ENCODE data around the gene TMEM95.
A peak's percentile ranks its signal among the peaks of the same experiment; 100 is the strongest.

Gene TMEM95

DNA sequence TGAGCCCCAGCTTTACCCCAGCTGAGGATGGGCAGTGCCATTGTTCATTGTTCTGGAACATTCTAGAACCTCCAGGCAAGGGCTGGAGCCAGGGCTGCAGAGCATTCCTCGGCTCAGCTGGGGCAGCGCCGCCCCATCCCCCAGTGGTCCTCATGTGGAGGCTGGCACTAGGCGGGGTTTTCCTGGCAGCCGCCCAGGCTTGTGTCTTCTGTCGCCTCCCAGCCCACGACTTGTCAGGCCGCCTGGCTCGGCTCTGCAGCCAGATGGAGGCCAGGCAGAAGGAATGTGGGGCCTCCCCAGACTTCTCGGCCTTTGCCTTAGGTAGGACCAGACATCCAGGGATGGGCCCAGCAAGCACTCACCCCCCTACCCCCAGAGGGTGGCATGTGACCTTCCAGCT, at the start of gene TMEM95:
TSS of gene TMEM95 (plus strand) at position 104 of the 400 bp plus-strand sequence. CDS start at position 153, 49 bp downstream.
- intact Hi-C loops (cut with micrococcal nuclease): loop anchor here (1.0 to 10.0 kb wide), 3 partner anchors 50 to 206 kb away; partner anchors contain the start of genes NLGN2, POLR2A, SENP3 and SLC35G6
- Mint-ChIP-seq H3K4me3 (no peak within 1 kb of the TSS), H3K4me1 (ENCODE audit: low read depth) (peaks cover 54% of the 10 kb centered on the region), H3K9me3 (no peaks in the 10 kb centered on the region), H3K27me3 (peaks cover 12% of the 10 kb centered on the region), H3K36me3 (ENCODE audit: low read depth) (peaks cover 18% of the 10 kb centered on the region), H3K27ac (no peak within 1 kb of the TSS)

DNA sequence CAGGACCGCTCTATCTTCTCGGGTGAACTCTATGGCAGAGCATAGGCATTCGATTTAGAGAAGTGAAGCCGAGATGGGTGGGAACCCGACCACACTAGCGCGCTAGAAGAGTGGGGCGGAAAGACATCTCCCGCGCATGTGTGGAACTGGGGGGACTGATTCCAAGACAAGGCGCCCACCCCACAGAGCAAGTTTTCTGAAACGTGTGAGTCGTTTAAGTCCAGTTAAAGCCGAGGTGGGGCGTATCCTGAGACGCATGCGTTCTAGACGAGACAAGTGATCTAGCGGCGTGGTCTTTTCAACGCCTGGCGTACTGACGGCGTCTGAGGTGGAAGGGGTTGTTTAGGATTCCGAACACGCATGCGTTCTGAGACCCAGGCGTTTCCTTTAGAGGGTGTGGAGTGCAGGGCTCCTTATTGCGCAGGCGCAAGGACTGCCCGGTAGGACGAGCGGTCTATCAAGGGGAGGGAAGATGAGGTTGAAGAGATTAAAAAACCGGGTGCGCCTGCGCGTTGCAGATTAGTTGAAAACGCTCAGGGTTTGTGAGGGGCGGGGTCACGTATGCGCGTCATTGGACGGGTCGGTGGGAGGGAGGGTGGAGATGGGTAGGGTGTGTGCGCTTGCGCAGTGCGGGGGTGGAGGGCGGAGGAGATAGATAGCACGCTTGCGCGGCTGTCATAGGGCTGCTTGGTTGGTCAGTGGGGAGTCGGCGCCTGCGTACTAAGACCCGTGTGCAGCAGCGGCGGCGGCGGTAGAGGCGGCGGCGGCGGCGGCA, 47.9 kb upstream of the TMEM95 start, which contains the start of gene EIF5A:
TSS of gene EIF5A (plus strand) at position 718 of the 775 bp plus-strand sequence. CDS start 2,008 bp downstream, outside the sequence.
- no peaks in the 10 kb centered on the region for H3K27me3 Mint-ChIP-seq
- peaks cover 35% of the 10 kb centered on the region for H3K4me1 Mint-ChIP-seq (ENCODE audit: low read depth)
- peak within 1 kb of the TSS; percentile 94 for H3K4me3 Mint-ChIP-seq
- H3K36me3 Mint-ChIP-seq (ENCODE audit: low read depth): peaks cover 44% of the 10 kb centered on the region
- intact Hi-C loops (cut with micrococcal nuclease): loop anchor here (5.0 kb wide), 1 partner anchor 55 kb away; the partner anchor contains the start of genes CTDNEP1 and ELP5
- H3K9me3 Mint-ChIP-seq: no peaks in the 10 kb centered on the region
- H3K27ac Mint-ChIP-seq: peak within 1 kb of the TSS; percentile 95

DNA sequence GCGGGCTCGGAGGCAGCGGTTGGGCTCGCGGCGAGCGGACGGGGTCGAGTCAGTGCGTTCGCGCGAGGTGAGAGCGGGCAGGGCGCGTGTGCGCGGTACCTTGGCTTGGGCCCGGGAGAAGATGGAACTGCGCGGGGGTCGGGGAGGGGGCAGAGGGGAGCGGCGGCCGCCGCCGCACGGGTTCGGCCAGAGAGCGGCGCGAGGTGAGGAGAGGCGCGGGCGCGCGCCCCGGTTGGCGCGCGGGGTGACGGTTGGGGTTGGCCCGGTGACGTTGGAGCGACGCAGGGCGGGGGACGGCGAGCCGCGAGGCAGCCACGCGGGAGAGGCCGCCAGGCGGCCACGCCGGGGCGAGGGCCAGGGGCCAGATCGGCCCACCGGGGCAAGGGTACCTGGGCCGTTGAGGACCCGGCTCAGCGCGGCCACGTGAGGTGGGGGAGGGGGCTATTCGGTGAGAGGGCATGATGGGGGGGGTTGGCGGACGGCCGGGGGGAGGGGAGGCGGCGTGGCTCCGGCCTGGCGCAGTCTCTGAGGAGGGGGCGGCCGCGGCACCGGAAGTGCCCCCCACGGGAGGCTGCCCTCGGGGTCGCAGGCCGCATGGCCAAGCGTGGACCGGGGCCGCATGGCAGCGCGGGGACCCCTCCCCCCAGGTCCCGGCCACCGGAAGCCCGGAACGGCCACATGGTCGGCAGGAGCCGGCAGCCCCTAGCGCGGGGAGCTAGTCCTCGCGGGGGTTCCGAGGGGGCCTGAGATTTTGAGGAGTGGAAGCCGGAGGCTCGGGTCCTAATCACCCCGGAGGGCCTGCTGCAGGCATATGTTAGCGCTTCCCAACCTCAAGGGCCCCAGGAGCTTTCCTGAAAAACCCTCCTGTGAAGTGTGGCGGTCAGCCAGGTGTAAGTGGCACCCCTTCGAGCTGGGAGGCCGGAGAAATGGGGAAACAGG, 47.0 kb upstream of the TMEM95 start:
- H3K9me3 Mint-ChIP-seq: no peaks in the 10 kb centered on the region
- H3K36me3 Mint-ChIP-seq (ENCODE audit: low read depth): peaks cover 53% of the 10 kb centered on the region
- H3K4me1 Mint-ChIP-seq (ENCODE audit: low read depth): peaks cover 44% of the 10 kb centered on the region
- intact Hi-C loops (cut with micrococcal nuclease): loop anchor here (5.0 kb wide), 1 partner anchor 56 kb away; the partner anchor contains the start of genes CTDNEP1 and ELP5
- H3K4me3 Mint-ChIP-seq: peak overlapping the region; percentile 94
- peak overlapping the region; percentile 95 for H3K27ac Mint-ChIP-seq
- no peaks in the 10 kb centered on the region for H3K27me3 Mint-ChIP-seq

DNA sequence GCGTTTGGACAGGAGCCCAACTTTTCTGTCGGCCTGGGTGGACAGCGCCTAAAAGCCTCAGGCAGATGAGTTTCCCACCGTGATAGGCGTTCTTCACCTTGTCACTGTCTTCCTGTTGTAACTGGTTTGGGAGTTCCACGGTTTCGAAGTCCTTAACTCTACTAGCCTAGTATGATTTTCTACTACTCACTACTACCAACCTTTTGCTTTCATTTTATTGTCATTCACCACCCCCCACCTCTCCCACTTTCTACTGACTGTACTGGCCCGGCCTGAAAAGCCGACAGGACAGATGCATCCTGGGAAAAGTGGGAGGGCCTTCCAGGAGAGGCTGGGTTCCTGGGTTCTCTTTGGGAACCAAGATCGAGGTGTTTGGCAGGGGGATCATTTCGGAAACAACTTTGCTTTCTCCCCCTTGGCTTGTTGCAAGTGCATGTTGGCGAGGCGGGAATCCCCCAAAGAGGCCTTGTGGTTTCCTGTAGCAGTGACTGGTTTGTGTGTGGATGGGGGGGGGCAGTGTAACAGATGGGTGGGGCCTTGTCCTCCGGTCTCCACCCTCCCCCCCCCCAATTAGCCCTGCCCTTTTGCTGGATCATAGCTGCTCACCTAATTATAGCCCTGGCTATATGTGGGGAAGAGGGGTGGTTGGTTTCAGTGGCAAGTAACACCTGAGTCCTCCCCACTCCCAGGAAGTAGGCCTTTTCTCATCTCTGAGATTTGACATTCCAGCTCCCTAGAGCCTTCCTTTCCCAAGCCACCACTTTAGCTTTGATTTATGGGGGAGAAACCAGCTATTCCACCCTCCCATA, 46.1 kb upstream of the TMEM95 start:
- H3K4me1 Mint-ChIP-seq (ENCODE audit: low read depth): peaks cover 52% of the 10 kb centered on the region

GRCh38 chr17:7309628-7310027, 45.3 kb upstream of the TMEM95 start:
- Mint-ChIP-seq H3K27ac (peak overlapping the region; percentile 95), H3K27me3 (no peaks in the 10 kb centered on the region), H3K4me3 (peak overlapping the region; percentile 94), H3K4me1 (ENCODE audit: low read depth) (peaks cover 60% of the 10 kb centered on the region), H3K36me3 (ENCODE audit: low read depth) (peaks cover 69% of the 10 kb centered on the region), H3K9me3 (no peaks in the 10 kb centered on the region)
- intact Hi-C loops (cut with micrococcal nuclease): loop anchor here (5.0 kb wide), 1 partner anchor 57 kb away; the partner anchor contains the start of genes CTDNEP1 and ELP5

More for the DNA sequence above, 46.1 kb upstream of the TMEM95 start:
- intact Hi-C loops (cut with micrococcal nuclease): loop anchor here (5.0 kb wide), 1 partner anchor 57 kb away; the partner anchor contains the start of genes CTDNEP1 and ELP5
- no peaks in the 10 kb centered on the region for H3K27me3 Mint-ChIP-seq
- H3K4me3 Mint-ChIP-seq: peak overlapping the region; percentile 94
- H3K27ac Mint-ChIP-seq: peak overlapping the region; percentile 95
- peaks cover 61% of the 10 kb centered on the region for H3K36me3 Mint-ChIP-seq (ENCODE audit: low read depth)
- H3K9me3 Mint-ChIP-seq: no peaks in the 10 kb centered on the region

GRCh38 chr17:7311110-7311705, 43.7 kb upstream of the TMEM95 start:
- no peak overlapping the region for H3K4me3 Mint-ChIP-seq
- H3K4me1 Mint-ChIP-seq (ENCODE audit: low read depth): peaks cover 63% of the 10 kb centered on the region
- H3K27me3 Mint-ChIP-seq: no peaks in the 10 kb centered on the region
- no peak overlapping the region for H3K27ac Mint-ChIP-seq
- no peaks in the 10 kb centered on the region for H3K9me3 Mint-ChIP-seq
- H3K36me3 Mint-ChIP-seq (ENCODE audit: low read depth): peaks cover 85% of the 10 kb centered on the region
- intact Hi-C loops (cut with micrococcal nuclease): no loop called here

DNA sequence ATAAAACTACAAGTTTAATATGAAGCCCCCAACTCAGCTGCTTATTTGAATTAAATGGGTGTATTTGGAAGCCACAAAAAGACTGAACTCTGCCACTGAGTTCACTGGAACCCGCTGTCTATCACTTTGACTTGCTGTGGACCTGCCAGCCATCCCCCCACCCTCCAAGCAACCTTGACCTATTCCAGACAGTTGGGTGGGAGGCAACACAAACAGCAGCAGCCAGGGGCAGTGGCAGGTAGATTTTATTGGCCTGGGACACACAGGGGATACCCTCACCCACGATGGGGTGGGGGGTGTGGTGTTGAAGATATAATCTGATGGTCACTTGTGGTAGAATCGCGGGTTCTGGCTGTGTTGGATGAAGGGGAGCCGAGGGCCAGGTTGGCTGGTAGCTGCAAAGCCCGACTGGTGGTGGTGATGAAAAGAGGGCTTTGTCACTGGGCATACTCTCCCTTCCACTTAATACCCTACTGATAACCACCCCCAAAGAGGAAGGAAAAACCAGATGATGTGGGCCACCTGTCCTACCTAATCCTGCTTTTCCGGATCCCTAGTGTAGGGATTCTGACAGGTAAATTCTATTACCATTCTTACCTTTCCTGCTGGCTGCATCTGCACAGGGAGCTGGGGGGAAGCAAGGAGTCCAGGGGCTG, 42.4 kb upstream of the TMEM95 start:
- peaks cover 92% of the 10 kb centered on the region for H3K36me3 Mint-ChIP-seq (ENCODE audit: low read depth)
- no peaks in the 10 kb centered on the region for H3K9me3 Mint-ChIP-seq
- no peak overlapping the region for H3K4me3 Mint-ChIP-seq
- H3K27ac Mint-ChIP-seq: peak overlapping the region; percentile 91
- H3K4me1 Mint-ChIP-seq (ENCODE audit: low read depth): peaks cover 76% of the 10 kb centered on the region
- intact Hi-C loops (cut with micrococcal nuclease): no loop called here
- H3K27me3 Mint-ChIP-seq: no peaks in the 10 kb centered on the region

GRCh38 chr17:7313088-7313889, 41.7 kb upstream of the TMEM95 start:
- no peak overlapping the region for H3K4me3 Mint-ChIP-seq
- intact Hi-C loops (cut with micrococcal nuclease): no loop called here
- H3K27me3 Mint-ChIP-seq: no peaks in the 10 kb centered on the region
- peak overlapping the region; percentile 91 for H3K27ac Mint-ChIP-seq
- H3K36me3 Mint-ChIP-seq (ENCODE audit: low read depth): peaks cover 97% of the 10 kb centered on the region
- H3K9me3 Mint-ChIP-seq: no peaks in the 10 kb centered on the region
- peaks cover 81% of the 10 kb centered on the region for H3K4me1 Mint-ChIP-seq (ENCODE audit: low read depth)

- Mint-ChIP-seq H3K27me3 (no peaks in the 10 kb centered on the region), H3K36me3 (ENCODE audit: low read depth) (peaks cover 97% of the 10 kb centered on the region), H3K4me3 (peak overlapping the region; percentile 85), H3K4me1 (ENCODE audit: low read depth) (peaks cover 75% of the 10 kb centered on the region), H3K27ac (peak overlapping the region; percentile 91), H3K9me3 (no peaks in the 10 kb centered on the region)
- intact Hi-C loops (cut with micrococcal nuclease): no loop called here
Measured at GRCh38 chr17:7313890-7314718, 40.9 kb upstream of the TMEM95 start.

DNA sequence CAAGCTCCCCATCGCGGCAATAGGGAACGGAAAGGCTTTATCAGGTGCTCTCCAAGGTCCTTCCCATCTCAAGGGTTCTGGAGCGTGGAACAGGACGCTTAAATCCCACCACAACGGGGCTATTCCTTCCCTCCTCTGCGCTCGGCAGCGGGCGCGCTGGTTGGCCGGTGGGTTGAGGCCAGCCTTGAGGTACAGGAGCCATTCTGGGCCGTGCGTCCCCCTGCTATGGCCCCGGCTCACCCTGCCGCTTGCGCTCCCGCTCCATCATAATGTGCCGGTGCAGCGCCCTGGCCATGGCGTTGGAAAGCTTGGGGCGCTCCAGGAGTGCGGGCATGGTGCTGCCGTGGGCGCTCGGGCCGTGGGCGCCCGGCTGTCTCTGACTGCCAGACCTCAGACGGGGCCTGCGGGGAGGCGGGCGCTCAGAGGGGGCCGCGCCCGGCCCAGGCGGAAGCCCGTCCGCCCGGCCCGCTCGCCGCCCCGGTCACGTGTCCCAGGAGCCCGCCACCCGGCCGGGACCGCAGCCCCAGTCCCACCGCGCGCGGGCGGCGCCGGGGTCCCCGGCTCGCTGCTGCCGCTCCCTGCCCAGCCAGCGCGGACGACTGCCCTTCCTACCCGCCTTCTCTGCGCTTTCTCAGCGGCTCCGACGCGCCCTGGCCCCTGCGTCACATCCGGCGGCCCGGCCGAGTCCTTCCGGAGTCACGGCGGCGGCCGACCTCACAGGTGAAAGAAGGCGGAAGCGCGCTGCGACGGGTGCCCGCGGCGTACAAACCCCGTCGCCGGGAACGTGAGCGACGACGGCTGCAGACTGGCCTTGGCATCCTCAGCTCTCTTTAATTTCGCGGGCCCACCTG, 40.0 kb upstream of the TMEM95 start, which contains the start of gene GPS2:
TSS of gene GPS2 (minus strand) at position 642 of the 851 bp plus-strand sequence. CDS start at position 334, 308 bp downstream.
- no peaks in the 10 kb centered on the region for H3K27me3 Mint-ChIP-seq
- intact Hi-C loops (cut with micrococcal nuclease): no loop called here
- H3K36me3 Mint-ChIP-seq (ENCODE audit: low read depth): peaks cover 97% of the 10 kb centered on the region
- H3K4me1 Mint-ChIP-seq (ENCODE audit: low read depth): peaks cover 66% of the 10 kb centered on the region
- peak within 1 kb of the TSS; percentile 91 for H3K27ac Mint-ChIP-seq
- H3K4me3 Mint-ChIP-seq: peak within 1 kb of the TSS; percentile 85
- no peaks in the 10 kb centered on the region for H3K9me3 Mint-ChIP-seq

Data from dendritic cell treated with granulocyte-macrophage colony-stimulating factor and Interleukin-4, amounts not matched to agents 40 ng/mL and 50 ng/mL, for 4 days (primary cell).